ENCODE measurements around the gene LBX2.

DNA sequence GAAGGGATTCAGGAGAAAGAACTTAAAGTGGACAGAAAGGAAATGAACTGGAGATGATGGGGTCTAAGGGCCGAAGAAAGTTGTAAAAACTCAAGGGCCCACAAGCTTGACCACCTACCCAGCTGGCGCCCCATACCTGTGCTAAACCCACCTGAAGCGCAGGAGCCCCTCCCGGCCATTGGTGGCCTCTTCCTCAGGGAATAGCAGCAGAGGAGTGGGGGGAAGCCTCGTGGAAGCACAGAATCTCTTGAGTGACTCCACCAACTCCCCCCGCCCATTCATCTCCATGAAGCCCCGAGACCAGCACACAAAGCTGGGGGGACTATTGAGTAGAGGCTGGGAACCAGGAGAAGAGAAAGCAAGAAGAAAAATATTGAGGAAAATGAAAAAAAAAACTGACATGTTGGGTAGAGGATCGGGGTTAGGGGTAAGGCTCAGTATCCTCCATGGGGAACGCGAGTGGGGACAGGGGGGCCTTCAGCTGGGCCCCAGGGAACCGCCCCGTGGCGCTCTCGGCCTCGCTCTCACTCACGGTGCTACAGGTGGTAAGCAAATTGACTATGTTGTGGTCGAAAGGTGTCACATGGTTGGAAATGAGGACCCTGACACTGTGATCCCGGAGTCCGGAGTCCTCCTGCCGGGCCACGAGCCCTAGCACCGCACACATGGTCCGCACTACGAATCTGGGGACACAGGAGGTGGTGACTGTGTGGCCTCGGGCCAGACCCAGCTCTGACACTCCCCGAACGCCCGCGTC, 29.4 kb upstream of the LBX2 start:
- TF ChIP-seq, protein P1, sequence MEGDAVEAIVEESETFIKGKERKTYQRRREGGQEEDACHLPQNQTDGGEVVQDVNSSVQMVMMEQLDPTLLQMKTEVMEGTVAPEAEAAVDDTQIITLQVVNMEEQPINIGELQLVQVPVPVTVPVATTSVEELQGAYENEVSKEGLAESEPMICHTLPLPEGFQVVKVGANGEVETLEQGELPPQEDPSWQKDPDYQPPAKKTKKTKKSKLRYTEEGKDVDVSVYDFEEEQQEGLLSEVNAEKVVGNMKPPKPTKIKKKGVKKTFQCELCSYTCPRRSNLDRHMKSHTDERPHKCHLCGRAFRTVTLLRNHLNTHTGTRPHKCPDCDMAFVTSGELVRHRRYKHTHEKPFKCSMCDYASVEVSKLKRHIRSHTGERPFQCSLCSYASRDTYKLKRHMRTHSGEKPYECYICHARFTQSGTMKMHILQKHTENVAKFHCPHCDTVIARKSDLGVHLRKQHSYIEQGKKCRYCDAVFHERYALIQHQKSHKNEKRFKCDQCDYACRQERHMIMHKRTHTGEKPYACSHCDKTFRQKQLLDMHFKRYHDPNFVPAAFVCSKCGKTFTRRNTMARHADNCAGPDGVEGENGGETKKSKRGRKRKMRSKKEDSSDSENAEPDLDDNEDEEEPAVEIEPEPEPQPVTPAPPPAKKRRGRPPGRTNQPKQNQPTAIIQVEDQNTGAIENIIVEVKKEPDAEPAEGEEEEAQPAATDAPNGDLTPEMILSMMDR (optimal IDR thresholded peaks at IDR 0.05 in 1 of 3, IDR thresholded peaks at IDR 0.05 in 1 of 3, conservative IDR thresholded peaks at IDR 0.05 in 1 of 3; ENCODE audit: extremely low read depth in 1 of 3, insufficient read depth in 2 of 3, low read length in 3 of 3), result peak in 1 of 3 experiments; percentile 12
- TF ChIP-seq EZH2 (IDR thresholded peaks at IDR 0.05; ENCODE audit: low read length), result no peak

All from keratinocyte (primary cell).